Peyer's patch (tissue), 4 donors: ENCODE data around the gene TRIM25. TPM values are rescaled to one million over a fixed set of nuclear protein-coding genes. Genes with fewer than 3 reads are reported as not detected.

Experiments
- DNase-seq, 3 donors: peaks; one replicate each; pipeline ENCODE4 v3.0.0-alpha.2; 2017 to 2019
- H3K27ac ChIP-seq, 4 donors: fragments of 200-600 bp; sonication (generic); one replicate each; pipeline ENCODE4 v1.5.1; 2016 to 2019
- H3K27me3 ChIP-seq, 2 donors: fragments of 200-600 bp; sonication (generic); one replicate each; pipeline ENCODE4 v1.5.1; 2019
- H3K36me3 ChIP-seq, 3 donors: fragments of 200-600 bp; sonication (generic); one replicate each; pipeline ENCODE4 v1.5.1; 2016 to 2019
- H3K4me1 ChIP-seq, 4 donors: fragments of 200-600 bp; sonication (generic); one replicate each; pipeline ENCODE4 v1.5.1; 2016 to 2019
- H3K4me3 ChIP-seq, 4 donors: fragments of 200-600 bp; sonication (generic); 1 replicate in 3 of 4; 2 replicates in 1 of 4; pipeline ENCODE4 v1.5.1; 2016 to 2019; ENCODE audit warnings: mild to moderate bottlenecking in 1 of 4
- H3K9me3 ChIP-seq, 4 donors: fragments of 200-600 bp; sonication (generic); one replicate each; pipeline ENCODE4 v1.5.1; 2016 to 2019; ENCODE audit warnings: mild to moderate bottlenecking in 1 of 4
- CTCF ChIP-seq, 6 experiments: fragments of 450-650 bp in 4 of 6; fragments of 200-600 bp in 2 of 6; sonication (generic) in 1 of 6; IDR thresholded peaks; one replicate each; pipeline ENCODE4 v1.5.1; 2017 to 2019; ENCODE audit warnings: antibody characterized with exemption in 6 of 6, mild to moderate bottlenecking in 3 of 6, moderate library complexity in 1 of 6
- POLR2A ChIP-seq, 2 donors: fragments of 450-650 bp; IDR thresholded peaks; one replicate each; pipeline ENCODE4 v1.5.1; 2017; ENCODE audit warnings: antibody characterized with exemption in 2 of 2, mild to moderate bottlenecking in 2 of 2, moderate library complexity in 2 of 2
- total RNA-seq, 4 donors: library from RNA; depleted of rRNA; stranded (reverse); fragments of >200 nt; gene quantifications; one replicate each; pipeline ENCODE4 v1.1.0, GENCODE V29; 2016

Gene TRIM25
- total RNA-seq, 4 donors from 2014 or later: 87.0 to 344 (median 119) TPM

DNA sequence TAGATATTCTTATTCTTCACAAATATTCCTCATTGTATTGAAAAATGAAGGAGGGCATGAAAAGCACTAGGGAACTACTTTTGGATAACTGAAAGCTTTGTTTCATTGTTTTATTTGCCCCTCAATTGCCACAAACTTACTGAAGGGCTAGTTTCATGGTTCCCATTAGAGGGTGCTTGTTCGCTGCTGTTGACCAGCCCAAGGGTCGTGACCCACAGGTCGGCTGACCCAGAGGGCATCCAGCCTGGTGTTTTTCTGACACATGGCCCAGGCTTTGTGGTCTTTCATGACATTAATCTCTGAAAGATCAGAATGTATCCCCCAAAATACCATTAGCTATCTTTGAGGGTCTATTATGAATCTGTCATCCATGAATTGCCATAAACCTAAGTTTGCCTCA is 49.9 kb downstream of the TRIM25 start:
- H3K4me1 ChIP-seq: no peaks in the 10 kb centered on the region
- no peaks in the 10 kb centered on the region for H3K9me3 ChIP-seq
- no peak overlapping the region for H3K4me3 ChIP-seq
- no peaks in the 10 kb centered on the region for H3K27me3 ChIP-seq
- DNase-seq: no peak
- peaks cover 0 to 37% (median 0%) of the 10 kb centered on the region in 3 donors for H3K36me3 ChIP-seq
- no peak for TF ChIP-seq POLR2A (IDR thresholded peaks at IDR 0.05)
- TF ChIP-seq CTCF (IDR thresholded peaks at IDR 0.05): no peak
- H3K27ac ChIP-seq: no peak overlapping the region

GRCh38 chr17:56861899-56862298 is 52.0 kb downstream of the TRIM25 start:
- no peak for DNase-seq
- Histone ChIP-seq H3K4me3 (no peak overlapping the region), H3K27ac (no peak overlapping the region), H3K9me3 (no peaks in the 10 kb centered on the region), H3K36me3 (peaks cover 0 to 46% (median 0%) of the 10 kb centered on the region in 3 donors), H3K4me1 (no peaks in the 10 kb centered on the region), H3K27me3 (no peaks in the 10 kb centered on the region)
- TF ChIP-seq CTCF (IDR thresholded peaks at IDR 0.05) (no peak), POLR2A (IDR thresholded peaks at IDR 0.05) (no peak)

DNA sequence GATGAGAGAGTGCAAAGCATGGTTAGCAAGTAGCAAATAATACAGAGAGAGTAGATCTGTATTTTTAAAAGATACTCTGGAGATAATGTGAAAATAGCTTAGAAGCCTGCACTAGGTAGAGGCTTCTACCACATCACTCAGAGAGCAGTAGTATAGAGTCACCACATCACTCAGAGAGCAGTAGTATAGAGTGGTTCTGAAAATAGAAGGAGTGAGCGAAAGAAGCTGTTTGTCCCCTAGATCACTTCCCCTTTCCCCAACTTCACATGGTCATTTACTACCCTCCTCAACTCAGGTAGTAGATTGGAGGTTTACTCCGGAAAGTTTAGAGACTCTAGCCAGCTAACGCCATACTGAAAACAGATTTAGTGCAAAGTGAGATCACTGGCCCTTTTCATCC is 62.8 kb downstream of the TRIM25 start:
- peaks cover 0 to 19% (median 0%) of the 10 kb centered on the region in 3 donors for H3K36me3 ChIP-seq

DNA sequence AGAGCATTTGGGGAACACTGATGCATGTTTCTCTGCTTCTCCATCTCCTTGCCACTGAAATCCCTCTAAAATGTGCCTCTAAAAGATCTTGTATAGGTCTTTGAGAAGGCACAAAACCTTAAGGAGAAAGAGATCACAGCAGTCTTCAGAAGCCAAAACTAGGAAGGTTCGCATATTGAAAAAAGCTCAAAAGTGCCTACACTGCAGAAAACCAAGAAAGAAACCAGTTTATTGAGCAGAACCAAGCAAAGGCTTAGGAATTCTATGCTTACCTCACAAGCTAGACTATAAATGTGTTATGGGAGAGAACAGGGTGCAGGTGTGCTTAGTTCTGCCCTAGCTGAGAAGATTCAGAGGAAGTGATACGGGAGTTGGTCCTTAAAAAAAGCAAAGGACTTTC is 63.3 kb downstream of the TRIM25 start:
- Histone ChIP-seq H3K36me3 (peaks cover 0 to 19% (median 0%) of the 10 kb centered on the region in 3 donors), H3K27me3 (no peaks in the 10 kb centered on the region), H3K4me1 (no peaks in the 10 kb centered on the region), H3K4me3 (no peak overlapping the region), H3K9me3 (no peaks in the 10 kb centered on the region), H3K27ac (no peak overlapping the region)
- DNase-seq: no peak
- TF ChIP-seq POLR2A (IDR thresholded peaks at IDR 0.05) (no peak), CTCF (IDR thresholded peaks at IDR 0.05) (no peak)

More for the DNA sequence above, 62.8 kb downstream of the TRIM25 start:
- Histone ChIP-seq H3K27ac (no peak overlapping the region), H3K4me3 (no peak overlapping the region), H3K9me3 (no peaks in the 10 kb centered on the region), H3K27me3 (no peaks in the 10 kb centered on the region), H3K4me1 (no peaks in the 10 kb centered on the region)
- DNase-seq: no peak
- TF ChIP-seq CTCF (IDR thresholded peaks at IDR 0.05) (no peak), POLR2A (IDR thresholded peaks at IDR 0.05) (no peak)

DNA sequence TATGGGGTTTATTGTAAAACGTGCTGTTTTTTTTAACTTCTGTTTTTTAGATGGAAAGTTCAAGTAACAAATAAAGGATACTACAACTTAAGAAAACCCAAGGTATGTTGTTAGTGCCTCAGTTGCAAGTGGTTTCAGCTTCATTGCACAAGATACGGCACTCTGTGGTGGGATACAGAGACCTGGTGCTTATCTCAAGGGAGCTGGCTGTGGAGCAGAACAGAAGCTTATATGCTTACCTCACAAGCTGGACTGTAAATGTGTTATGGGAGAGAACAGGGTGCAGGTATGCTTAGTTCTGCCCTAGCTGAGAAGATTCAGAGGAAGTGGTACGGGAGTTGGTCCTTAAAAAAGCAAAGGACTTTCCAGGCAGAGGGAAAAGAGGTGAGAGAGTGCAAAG is 64.7 kb downstream of the TRIM25 start:
- H3K36me3 ChIP-seq: peaks cover 0 to 19% (median 0%) of the 10 kb centered on the region in 3 donors
- DNase-seq: no peak
- no peaks in the 10 kb centered on the region for H3K9me3 ChIP-seq
- H3K4me1 ChIP-seq: no peaks in the 10 kb centered on the region
- no peak for TF ChIP-seq POLR2A (IDR thresholded peaks at IDR 0.05)
- TF ChIP-seq CTCF (IDR thresholded peaks at IDR 0.05): no peak
- no peaks in the 10 kb centered on the region for H3K27me3 ChIP-seq
- H3K27ac ChIP-seq: no peak overlapping the region
- no peak overlapping the region for H3K4me3 ChIP-seq

DNA sequence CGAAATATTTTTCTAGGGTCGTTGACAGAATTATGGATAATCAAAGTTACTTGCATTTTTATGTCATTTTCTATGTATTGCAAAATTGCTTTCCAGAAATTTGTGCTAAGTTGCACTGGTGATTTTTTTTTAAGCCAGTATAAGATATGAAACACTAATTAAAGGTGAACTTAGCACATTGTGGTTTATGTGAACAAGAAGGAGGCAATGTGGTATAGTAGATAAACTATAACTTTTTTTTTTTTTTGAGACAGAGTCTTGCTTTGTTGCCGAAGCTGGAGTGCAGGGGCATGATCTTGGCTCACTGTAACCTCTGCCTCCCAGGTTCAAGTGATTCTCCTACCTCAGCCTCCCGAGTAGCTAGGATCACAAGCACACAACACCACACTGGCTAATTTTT is 66.7 kb downstream of the TRIM25 start:
- Histone ChIP-seq H3K4me3 (no peak overlapping the region), H3K36me3 (peaks cover 0 to 19% (median 0%) of the 10 kb centered on the region in 3 donors), H3K9me3 (no peaks in the 10 kb centered on the region), H3K27me3 (no peaks in the 10 kb centered on the region), H3K27ac (no peak overlapping the region), H3K4me1 (no peaks in the 10 kb centered on the region)
- TF ChIP-seq CTCF (IDR thresholded peaks at IDR 0.05) (no peak), POLR2A (IDR thresholded peaks at IDR 0.05) (no peak)
- DNase-seq: no peak
